ENCODE measurements around the gene TBC1D30. TPM values are rescaled to one million over a fixed set of nuclear protein-coding genes. Genes with fewer than 3 reads are reported as not detected.
A peak's percentile ranks its signal among the peaks of the same experiment; 100 is the strongest.

TBC1D30 gene
- total and polyA plus RNA-seq, 11 donors: 0.15 to 2.9 (median 0.67) TPM

DNA sequence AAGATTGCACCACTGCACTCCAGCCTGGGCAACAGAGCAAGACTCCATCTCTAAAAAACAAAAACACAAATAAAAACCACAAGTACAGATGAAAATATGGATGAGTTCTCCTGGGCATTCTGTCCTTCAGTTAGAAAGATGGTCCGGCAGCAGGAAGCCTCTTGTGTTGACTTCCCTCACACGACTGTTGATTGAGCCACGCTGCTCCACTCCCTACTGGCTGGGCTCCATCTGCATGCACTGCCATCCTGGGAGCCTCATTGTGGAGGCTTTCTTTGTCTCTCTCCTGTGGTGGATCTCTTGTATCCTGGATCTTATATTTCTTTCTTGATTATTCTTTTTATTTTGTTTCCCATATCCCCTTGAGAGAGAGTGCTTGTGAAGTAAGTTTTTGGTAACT lies 30.8 kb upstream of the TBC1D30 start:
- Histone ChIP-seq H3K9me3 (no peaks in the 10 kb centered on the region), H3K4me3 (no peak overlapping the region), H3K27ac (no peak overlapping the region), H3K27me3 (no peaks in the 10 kb centered on the region), H3K4me1 (peaks cover 0 to 5% (median 0%) of the 10 kb centered on the region in 12 donors), H3K36me3 (no peaks in the 10 kb centered on the region)
- intact Hi-C loops (cut with DNase I): loop anchor here in 2 of 10 donors (10.0 kb wide), 2 partner anchors 331 to 441 kb away; partner anchors contain the start of gene WIF1 (in 1 of the 2)
- TF ChIP-seq, protein P1, sequence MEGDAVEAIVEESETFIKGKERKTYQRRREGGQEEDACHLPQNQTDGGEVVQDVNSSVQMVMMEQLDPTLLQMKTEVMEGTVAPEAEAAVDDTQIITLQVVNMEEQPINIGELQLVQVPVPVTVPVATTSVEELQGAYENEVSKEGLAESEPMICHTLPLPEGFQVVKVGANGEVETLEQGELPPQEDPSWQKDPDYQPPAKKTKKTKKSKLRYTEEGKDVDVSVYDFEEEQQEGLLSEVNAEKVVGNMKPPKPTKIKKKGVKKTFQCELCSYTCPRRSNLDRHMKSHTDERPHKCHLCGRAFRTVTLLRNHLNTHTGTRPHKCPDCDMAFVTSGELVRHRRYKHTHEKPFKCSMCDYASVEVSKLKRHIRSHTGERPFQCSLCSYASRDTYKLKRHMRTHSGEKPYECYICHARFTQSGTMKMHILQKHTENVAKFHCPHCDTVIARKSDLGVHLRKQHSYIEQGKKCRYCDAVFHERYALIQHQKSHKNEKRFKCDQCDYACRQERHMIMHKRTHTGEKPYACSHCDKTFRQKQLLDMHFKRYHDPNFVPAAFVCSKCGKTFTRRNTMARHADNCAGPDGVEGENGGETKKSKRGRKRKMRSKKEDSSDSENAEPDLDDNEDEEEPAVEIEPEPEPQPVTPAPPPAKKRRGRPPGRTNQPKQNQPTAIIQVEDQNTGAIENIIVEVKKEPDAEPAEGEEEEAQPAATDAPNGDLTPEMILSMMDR (IDR thresholded peaks at IDR 0.05): no peak
- no peak for TF ChIP-seq POLR2A (IDR thresholded peaks at IDR 0.05)
- WGBS, 4 donors: 61 to 72% (median 65%) methylated on average over 3 of the region's 3 CpGs
- DNase-seq: no peak
- no peak for ATAC-seq

DNA sequence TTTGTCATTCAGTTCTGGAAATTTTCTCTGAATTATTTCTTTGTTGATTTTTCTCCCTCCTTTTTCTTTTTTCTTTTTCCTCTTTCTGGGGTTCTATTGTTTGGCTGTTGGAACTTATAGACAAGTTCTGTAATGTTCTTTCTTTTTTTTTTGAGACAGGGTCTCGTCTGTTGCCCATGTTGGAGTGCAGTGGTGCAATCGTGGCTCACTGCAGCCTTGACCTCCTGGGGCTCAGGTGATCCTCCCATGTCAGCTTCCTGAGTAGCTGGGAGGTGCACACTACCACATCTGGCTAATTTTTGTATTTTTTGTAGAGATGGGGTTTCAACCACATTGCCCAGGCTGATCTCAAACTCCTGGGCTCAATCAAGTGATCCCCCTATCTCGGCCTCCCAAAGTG lies 30.1 kb upstream of the TBC1D30 start:
- H3K4me3 ChIP-seq: no peak overlapping the region
- H3K36me3 ChIP-seq: no peaks in the 10 kb centered on the region
- ATAC-seq: no peak
- H3K4me1 ChIP-seq: peaks cover 0 to 5% (median 0%) of the 10 kb centered on the region in 12 donors
- intact Hi-C loops (cut with DNase I): loop anchor here in 2 of 10 donors (10.0 kb wide), 2 partner anchors 330 to 440 kb away; partner anchors contain the start of gene WIF1 (in 1 of the 2)
- H3K9me3 ChIP-seq: no peaks in the 10 kb centered on the region
- H3K27me3 ChIP-seq: no peaks in the 10 kb centered on the region
- no peak for TF ChIP-seq POLR2A (IDR thresholded peaks at IDR 0.05)
- TF ChIP-seq, protein P1 (IDR thresholded peaks at IDR 0.05): no peak
- no peak overlapping the region for H3K27ac ChIP-seq
- 72 to 77% (median 75%) methylated on average over 3 of the region's 3 CpGs for WGBS, 4 donors
- no peak for DNase-seq

DNA sequence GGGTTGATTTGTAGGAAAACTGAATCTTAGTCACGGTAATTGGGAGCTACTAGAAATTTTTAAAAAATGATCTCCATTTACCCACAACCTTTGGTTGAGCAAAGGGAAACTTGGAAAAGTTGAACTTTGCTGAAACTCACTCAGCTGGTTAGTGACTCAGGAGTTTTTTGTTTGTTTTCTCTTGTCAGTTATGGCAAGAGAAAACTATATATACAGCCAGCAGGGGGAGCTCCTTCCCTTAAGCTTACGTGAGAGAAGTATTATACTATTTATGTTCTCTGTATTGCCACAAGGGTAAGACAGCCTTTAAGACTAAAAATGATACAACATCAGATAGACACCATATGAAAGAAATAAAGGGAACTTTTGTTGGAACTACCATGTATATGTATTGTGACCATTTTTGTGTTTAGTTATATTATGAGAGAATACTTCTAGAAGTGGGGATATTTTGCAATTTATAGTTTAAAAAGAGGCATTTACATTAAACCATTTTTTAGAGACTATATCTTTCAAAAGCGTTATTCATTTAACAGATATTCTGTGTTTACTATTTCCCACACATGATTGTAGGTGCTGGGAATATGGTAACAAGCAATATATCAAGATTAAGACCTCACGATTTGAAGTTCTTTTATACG lies 28.1 kb upstream of the TBC1D30 start:
- H3K4me1 ChIP-seq: peaks cover 0 to 10% (median 0%) of the 10 kb centered on the region in 12 donors
- DNase-seq: peak in 3 of 5 donors; percentile 29 to 49 (median 43)
- peak; percentile 15 to 78 (median 70) for ATAC-seq
- 56 to 61% (median 58%) methylated on average over 5 of the region's 5 CpGs for WGBS, 4 donors
- H3K27me3 ChIP-seq: no peaks in the 10 kb centered on the region
- intact Hi-C loops (cut with DNase I): loop anchor here in 3 of 10 donors (5.0 to 10.0 kb wide), 3 partner anchors 326 to 438 kb away; partner anchors contain the start of gene WIF1 (in 2 of the 3)
- H3K36me3 ChIP-seq: no peaks in the 10 kb centered on the region
- H3K4me3 ChIP-seq: no peak overlapping the region
- H3K27ac ChIP-seq: no peak overlapping the region
- TF ChIP-seq, protein P1 (IDR thresholded peaks at IDR 0.05): peak; percentile 75 to 89 (median 83)
- TF ChIP-seq POLR2A (IDR thresholded peaks at IDR 0.05): no peak
- no peaks in the 10 kb centered on the region for H3K9me3 ChIP-seq

DNA sequence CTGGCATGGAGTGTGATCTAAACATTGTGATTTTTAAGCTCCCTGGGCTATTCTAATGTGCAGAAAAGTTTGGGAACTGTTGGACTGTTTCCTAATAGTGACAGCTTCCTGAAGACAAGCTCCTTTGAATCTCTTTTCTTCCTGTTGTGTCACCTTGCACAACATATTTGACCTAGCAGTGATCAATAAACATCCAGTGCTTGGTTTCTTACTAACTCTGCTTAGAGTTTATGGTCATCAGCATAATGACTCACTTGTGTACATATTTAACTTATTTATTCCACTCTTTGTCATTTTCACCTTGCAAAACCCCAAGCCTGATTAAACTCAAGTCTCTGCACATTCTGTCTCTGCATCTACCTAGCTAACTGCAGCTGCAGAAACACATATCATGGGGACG lies 27.3 kb upstream of the TBC1D30 start:
- ATAC-seq: no peak
- intact Hi-C loops (cut with DNase I): loop anchor here in 3 of 10 donors (5.0 to 10.0 kb wide), 3 partner anchors 325 to 438 kb away; partner anchors contain the start of gene WIF1 (in 2 of the 3)

More for the DNA sequence above, 27.3 kb upstream of the TBC1D30 start:
- H3K9me3 ChIP-seq: no peaks in the 10 kb centered on the region
- no peaks in the 10 kb centered on the region for H3K27me3 ChIP-seq
- no peak overlapping the region for H3K4me3 ChIP-seq
- no peak for DNase-seq
- no peaks in the 10 kb centered on the region for H3K36me3 ChIP-seq
- TF ChIP-seq, protein P1 (IDR thresholded peaks at IDR 0.05): no peak
- TF ChIP-seq POLR2A (IDR thresholded peaks at IDR 0.05): no peak
- peaks cover 0 to 15% (median 0%) of the 10 kb centered on the region in 12 donors for H3K4me1 ChIP-seq
- 84 to 93% (median 87%) methylated on average over 1 of the region's 1 CpG for WGBS, 4 donors
- H3K27ac ChIP-seq: no peak overlapping the region
